ENCODE measurements around the gene PRR3. TPM values are rescaled to one million over a fixed set of nuclear protein-coding genes. Genes with fewer than 3 reads are reported as not detected.

PRR3 gene
- total and polyA plus RNA-seq, 9 of the 15 experiments (the other 6 are each of a cell fraction or from before 2014, with no cell fraction given): 23.5 to 59.6 (median 28.8) TPM

GRCh38 chr6:30537931-30538330 is 19.2 kb upstream of the PRR3 start:
- BruUV-seq (replicated peaks): no TSS peak
- CTCF ChIA-PET (ENCODE audit: low intra/inter-chr PET ratio): interaction anchor here (0.6 kb wide), 1 partner anchor 53 kb away, joined by 3 read pairs; no protein-coding TSS in a partner anchor
- H3K4me3 ChIP-seq: no peak overlapping the region
- no peak overlapping the region for H3K9ac ChIP-seq (ENCODE audit: insufficient read depth in 1 of 2, low read depth in 2 of 2, low read length in 2 of 2)
- no peaks in the 10 kb centered on the region for H3K36me3 ChIP-seq (ENCODE audit: control insufficient read depth, insufficient read depth, low read length)
- H4K20me1 ChIP-seq (replicated peaks; ENCODE audit: control insufficient read depth, insufficient read depth, low read length): no peaks in the 10 kb centered on the region
- POLR2A ChIA-PET: interaction anchor here (0.6 to 2.0 kb wide), 2 partner anchors 9 to 19 kb away, joined by 3 to 8 read pairs; partner anchors contain the start of gene GNL1
- no peaks in the 10 kb centered on the region for H3K79me2 ChIP-seq (ENCODE audit: control insufficient read depth, insufficient read depth, low read length)
- intact Hi-C loops (cut with micrococcal nuclease) (no loop called here), in situ Hi-C loops (cut with MboI) (loop anchor here (5.0 kb wide), 1 partner anchor 46 kb away; no protein-coding TSS in a partner anchor)
- H3K27me3 ChIP-seq (ENCODE audit: control insufficient read depth in 2 of 2, insufficient read depth in 2 of 2, low read length in 2 of 2): no peaks in the 10 kb centered on the region
- H3K9me3 ChIP-seq (replicated peaks; ENCODE audit: control insufficient read depth, insufficient read depth, low read depth, low read length): no peaks in the 10 kb centered on the region
- H3K4me1 ChIP-seq (replicated peaks in 1 of 2; ENCODE audit: control insufficient read depth in 2 of 2, insufficient read depth in 2 of 2, low read length in 2 of 2): peaks cover 0 to 2% of the 10 kb centered on the region in 2 experiments; a peak in 2 of 5 replicates
- H2AFZ ChIP-seq (ENCODE audit: low read depth, low read length): no peak overlapping the region
- WGBS (ENCODE audit: insufficient coverage, low coverage, missing lambda C conversion rate): 24% methylated on average over 3 of the region's 3 CpGs
- H3K4me2 ChIP-seq (ENCODE audit: insufficient read depth, low read length): no peak overlapping the region
- H3K9me1 ChIP-seq (ENCODE audit: control insufficient read depth, insufficient read depth, low read length): no peaks in the 10 kb centered on the region
- FAIRE-seq (no peak), DNase-seq (ENCODE audit: extremely low read depth in 1 of 4, low spot score in 3 of 4) (no peak), ATAC-seq (no peak)
- no peak overlapping the region for H3K27ac ChIP-seq (ENCODE audit: extremely low read depth, low read depth, low read length)
- TF ChIP-seq SRF (CRISPR knock-in tag; IDR thresholded peaks at IDR 0.05) (no peak), TARDBP (IDR thresholded peaks at IDR 0.05) (no peak), NFIC (IDR thresholded peaks at IDR 0.05) (no peak), E2F6 (IDR thresholded peaks at IDR 0.05; ENCODE audit: borderline replicate concordance in 1 of 2, extremely low read depth in 1 of 2, insufficient read depth in 1 of 2, insufficient read length in 1 of 2, low read depth in 1 of 2, low read length in 1 of 2, poor library complexity in 1 of 2, severe bottlenecking in 1 of 2) (no peak), GTF2B (IDR thresholded peaks at IDR 0.05; ENCODE audit: extremely low read depth, insufficient read length) (no peak), RNF2 (IDR thresholded peaks at IDR 0.05) (no peak), ZNF77 (CRISPR knock-in tag; IDR thresholded peaks at IDR 0.05) (no peak), PHF20 (IDR thresholded peaks at IDR 0.05; ENCODE audit: partially characterized antibody) (no peak), SMAD3 (CRISPR knock-in tag; conservative IDR thresholded peaks at IDR 0.05) (no peak), CREM (IDR thresholded peaks at IDR 0.05; ENCODE audit: low read depth) (no peak)
